HepG2 (cell line): ENCODE data around the gene TFAP2A. TPM values are rescaled to one million over a fixed set of nuclear protein-coding genes. Genes with fewer than 3 reads are reported as not detected.
A peak's percentile ranks its signal among the peaks of the same experiment; 100 is the strongest.

ENCODE experiments used
- ATF3 ChIP-seq: sonication (generic); formaldehyde crosslinking; IDR thresholded peaks from 2 replicates; pipeline ENCODE4 v1.4.0; 2020; ENCODE audit warnings: missing genetic modification reagents
- IKZF4 ChIP-seq: sonication (generic); formaldehyde crosslinking; IDR thresholded peaks from 2 replicates; pipeline ENCODE4 v1.5.1; 2020; ENCODE audit warnings: borderline replicate concordance, mild to moderate bottlenecking, low read depth, missing genetic modification reagents; ENCODE audit errors: not compliant biosample characterization
- PHF8 ChIP-seq: sonication (generic); formaldehyde crosslinking; IDR thresholded peaks from 2 replicates; pipeline ENCODE4 v1.5.0; 2020; ENCODE audit warnings: missing genetic modification reagents
- RBAK ChIP-seq: sonication (generic); formaldehyde crosslinking; IDR thresholded peaks from 2 replicates; pipeline ENCODE4 v1.5.1; 2020; ENCODE audit warnings: mild to moderate bottlenecking, missing genetic modification reagents
- REPIN1 ChIP-seq: sonication (generic); formaldehyde crosslinking; IDR thresholded peaks from 2 replicates; pipeline ENCODE4 v1.8.0; 2022; ENCODE audit warnings: missing genetic modification reagents, low read depth, mild to moderate bottlenecking, borderline replicate concordance
- SAP130 ChIP-seq: IDR thresholded peaks from 2 replicates; pipeline ENCODE4 v1.6.1; 2016; ENCODE audit warnings: low read depth
- SPEN ChIP-seq: sonication (generic); formaldehyde crosslinking; IDR thresholded peaks from 2 replicates; pipeline ENCODE4 v1.5.1; 2020; ENCODE audit warnings: low read depth, mild to moderate bottlenecking, missing genetic modification reagents
- TIGD3 ChIP-seq: sonication (generic); formaldehyde crosslinking; IDR thresholded peaks from 2 replicates; pipeline ENCODE4 v1.5.1; 2020; ENCODE audit warnings: mild to moderate bottlenecking, missing genetic modification reagents, borderline replicate concordance
- TOPORS ChIP-seq: sonication (generic); formaldehyde crosslinking; IDR thresholded peaks from 2 replicates; pipeline ENCODE4 v1.8.0; 2023; ENCODE audit warnings: mild to moderate bottlenecking, missing genetic modification reagents
- ZNF24 ChIP-seq: fragments of 450-650 bp; IDR thresholded peaks from 2 replicates; pipeline ENCODE4 v1.6.1; 2017; ENCODE audit warnings: antibody characterized with exemption, mild to moderate bottlenecking
- ZNF296 ChIP-seq: sonication (generic); formaldehyde crosslinking; conservative IDR thresholded peaks from 2 replicates; pipeline ENCODE4 v1.5.0; 2020; ENCODE audit warnings: mild to moderate bottlenecking, missing genetic modification reagents
- ZNF678 ChIP-seq: sonication (generic); formaldehyde crosslinking; IDR thresholded peaks from 2 replicates; pipeline ENCODE4 v1.4.0; 2020; ENCODE audit warnings: mild to moderate bottlenecking, missing genetic modification reagents
- ZNF709 ChIP-seq: sonication (generic); formaldehyde crosslinking; IDR thresholded peaks from 2 replicates; pipeline ENCODE4 v1.5.0; 2020; ENCODE audit warnings: mild to moderate bottlenecking, missing genetic modification reagents
- polyA plus RNA-seq, 8 experiments: library from polyadenylated mRNA; depleted of rRNA in 3 of 8; stranded (reverse) in 7 of 8; unstranded in 1 of 8; fragments of >200 nt; fragmentation: Illumina TruSeq in 4 of 8; extraction: Trizol in 4 of 8; gene quantifications; 2 replicates each; pipeline versions ENCODE4 v1.2.1 to v1.2.3, GENCODE V29; 2011 to 2016; ENCODE audit warnings: low read depth in 4 of 8, missing spikeins in 1 of 8, mixed read lengths in 1 of 8; ENCODE audit not compliant: insufficient read depth in 1 of 8
- total RNA-seq, 5 experiments: library from RNA; depleted of rRNA; stranded (reverse); fragments of >200 nt; fragmentation: Illumina TruSeq; extraction: Trizol; gene quantifications; 2 replicates each; pipeline ENCODE4 v1.2.3, GENCODE V29; 2016; ENCODE audit warnings: low read depth in 1 of 5
- TF ChIP-seq, protein P1 (sequence below): sonication (generic); formaldehyde crosslinking; IDR thresholded peaks from 2 replicates; pipeline ENCODE4 v1.8.0; 2022; ENCODE audit warnings: missing genetic modification reagents, mild to moderate bottlenecking, inconsistent platforms, borderline replicate concordance
- TF ChIP-seq, protein P2 (sequence below): sonication (generic); formaldehyde crosslinking; IDR thresholded peaks from 2 replicates; pipeline ENCODE4 v1.9.0; 2022; ENCODE audit warnings: low read depth, missing genetic modification reagents
- TF ChIP-seq, protein P3 (sequence below): sonication (generic); formaldehyde crosslinking; IDR thresholded peaks from 2 replicates; pipeline ENCODE4 v1.5.1; 2020; ENCODE audit warnings: mild to moderate bottlenecking, moderate library complexity, missing genetic modification reagents
- TF ChIP-seq, protein P4 (sequence below): sonication (generic); formaldehyde crosslinking; IDR thresholded peaks from 2 replicates; pipeline ENCODE4 v1.4.0; 2020; ENCODE audit warnings: missing genetic modification reagents
- TF ChIP-seq, protein P5 (sequence below): sonication (generic); formaldehyde crosslinking; IDR thresholded peaks from 2 replicates; pipeline ENCODE4 v1.8.0; 2022; ENCODE audit warnings: mild to moderate bottlenecking, missing genetic modification reagents; ENCODE audit not compliant: insufficient replicate concordance

TFAP2A gene
- total and polyA plus RNA-seq, 2 of the 13 experiments (the other 11 are each of a cell fraction or from before 2014, with no cell fraction given): not detected

GRCh38 chr6:10425975-10426780 is 11.3 kb upstream of the TFAP2A start (continued):
- TF ChIP-seq, protein P1, sequence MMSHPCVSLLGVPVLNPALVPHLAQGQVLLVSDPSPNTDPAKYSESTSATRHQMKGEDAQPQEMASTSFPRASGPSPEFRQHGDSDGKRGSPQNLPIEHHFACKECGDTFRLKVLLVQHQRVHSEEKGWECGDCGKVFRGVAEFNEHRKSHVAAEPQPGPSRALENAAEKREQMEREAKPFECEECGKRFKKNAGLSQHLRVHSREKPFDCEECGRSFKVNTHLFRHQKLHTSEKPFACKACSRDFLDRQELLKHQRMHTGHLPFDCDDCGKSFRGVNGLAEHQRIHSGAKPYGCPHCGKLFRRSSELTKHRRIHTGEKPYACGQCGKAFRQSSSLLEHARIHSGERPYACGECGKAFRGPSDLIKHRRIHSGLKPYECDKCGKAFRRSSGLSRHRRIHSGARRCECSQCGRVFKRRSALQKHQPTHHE (CRISPR knock-in tag): no peak
- TF ChIP-seq ZNF296 (CRISPR knock-in tag) (no peak), PHF8 (peak; percentile 74), SPEN (CRISPR knock-in tag) (peak; percentile 49; the same call in 1 of the 2 replicates), SAP130 (0 out of 2 replicates have a peak, but pooled peaks have one; percentile 15), REPIN1 (CRISPR knock-in tag) (no peak), RBAK (no peak), ZNF678 (CRISPR knock-in tag) (peak; percentile 69; the same call in 1 of the 2 replicates), ATF3 (CRISPR knock-in tag) (no peak), TIGD3 (CRISPR knock-in tag) (no peak), ZNF24 (no peak), TOPORS (CRISPR knock-in tag) (no peak), IKZF4 (CRISPR knock-in tag) (peak; percentile 57), ZNF709 (peak; percentile 84; the same call in 1 of the 2 replicates)
- TF ChIP-seq, protein P2, sequence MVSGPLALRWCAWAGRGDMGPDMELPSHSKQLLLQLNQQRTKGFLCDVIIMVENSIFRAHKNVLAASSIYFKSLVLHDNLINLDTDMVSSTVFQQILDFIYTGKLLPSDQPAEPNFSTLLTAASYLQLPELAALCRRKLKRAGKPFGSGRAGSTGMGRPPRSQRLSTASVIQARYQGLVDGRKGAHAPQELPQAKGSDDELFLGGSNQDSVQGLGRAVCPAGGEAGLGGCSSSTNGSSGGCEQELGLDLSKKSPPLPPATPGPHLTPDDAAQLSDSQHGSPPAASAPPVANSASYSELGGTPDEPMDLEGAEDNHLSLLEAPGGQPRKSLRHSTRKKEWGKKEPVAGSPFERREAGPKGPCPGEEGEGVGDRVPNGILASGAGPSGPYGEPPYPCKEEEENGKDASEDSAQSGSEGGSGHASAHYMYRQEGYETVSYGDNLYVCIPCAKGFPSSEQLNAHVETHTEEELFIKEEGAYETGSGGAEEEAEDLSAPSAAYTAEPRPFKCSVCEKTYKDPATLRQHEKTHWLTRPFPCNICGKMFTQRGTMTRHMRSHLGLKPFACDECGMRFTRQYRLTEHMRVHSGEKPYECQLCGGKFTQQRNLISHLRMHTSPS (CRISPR knock-in tag): no peak
- TF ChIP-seq, protein P3, sequence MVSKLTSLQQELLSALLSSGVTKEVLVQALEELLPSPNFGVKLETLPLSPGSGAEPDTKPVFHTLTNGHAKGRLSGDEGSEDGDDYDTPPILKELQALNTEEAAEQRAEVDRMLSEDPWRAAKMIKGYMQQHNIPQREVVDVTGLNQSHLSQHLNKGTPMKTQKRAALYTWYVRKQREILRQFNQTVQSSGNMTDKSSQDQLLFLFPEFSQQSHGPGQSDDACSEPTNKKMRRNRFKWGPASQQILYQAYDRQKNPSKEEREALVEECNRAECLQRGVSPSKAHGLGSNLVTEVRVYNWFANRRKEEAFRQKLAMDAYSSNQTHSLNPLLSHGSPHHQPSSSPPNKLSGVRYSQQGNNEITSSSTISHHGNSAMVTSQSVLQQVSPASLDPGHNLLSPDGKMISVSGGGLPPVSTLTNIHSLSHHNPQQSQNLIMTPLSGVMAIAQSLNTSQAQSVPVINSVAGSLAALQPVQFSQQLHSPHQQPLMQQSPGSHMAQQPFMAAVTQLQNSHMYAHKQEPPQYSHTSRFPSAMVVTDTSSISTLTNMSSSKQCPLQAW (CRISPR knock-in tag): no peak
- TF ChIP-seq, protein P4, sequence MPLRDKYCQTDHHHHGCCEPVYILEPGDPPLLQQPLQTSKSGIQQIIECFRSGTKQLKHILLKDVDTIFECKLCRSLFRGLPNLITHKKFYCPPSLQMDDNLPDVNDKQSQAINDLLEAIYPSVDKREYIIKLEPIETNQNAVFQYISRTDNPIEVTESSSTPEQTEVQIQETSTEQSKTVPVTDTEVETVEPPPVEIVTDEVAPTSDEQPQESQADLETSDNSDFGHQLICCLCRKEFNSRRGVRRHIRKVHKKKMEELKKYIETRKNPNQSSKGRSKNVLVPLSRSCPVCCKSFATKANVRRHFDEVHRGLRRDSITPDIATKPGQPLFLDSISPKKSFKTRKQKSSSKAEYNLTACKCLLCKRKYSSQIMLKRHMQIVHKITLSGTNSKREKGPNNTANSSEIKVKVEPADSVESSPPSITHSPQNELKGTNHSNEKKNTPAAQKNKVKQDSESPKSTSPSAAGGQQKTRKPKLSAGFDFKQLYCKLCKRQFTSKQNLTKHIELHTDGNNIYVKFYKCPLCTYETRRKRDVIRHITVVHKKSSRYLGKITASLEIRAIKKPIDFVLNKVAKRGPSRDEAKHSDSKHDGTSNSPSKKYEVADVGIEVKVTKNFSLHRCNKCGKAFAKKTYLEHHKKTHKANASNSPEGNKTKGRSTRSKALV (CRISPR knock-in tag): peak; percentile 92
- TF ChIP-seq, protein P5, sequence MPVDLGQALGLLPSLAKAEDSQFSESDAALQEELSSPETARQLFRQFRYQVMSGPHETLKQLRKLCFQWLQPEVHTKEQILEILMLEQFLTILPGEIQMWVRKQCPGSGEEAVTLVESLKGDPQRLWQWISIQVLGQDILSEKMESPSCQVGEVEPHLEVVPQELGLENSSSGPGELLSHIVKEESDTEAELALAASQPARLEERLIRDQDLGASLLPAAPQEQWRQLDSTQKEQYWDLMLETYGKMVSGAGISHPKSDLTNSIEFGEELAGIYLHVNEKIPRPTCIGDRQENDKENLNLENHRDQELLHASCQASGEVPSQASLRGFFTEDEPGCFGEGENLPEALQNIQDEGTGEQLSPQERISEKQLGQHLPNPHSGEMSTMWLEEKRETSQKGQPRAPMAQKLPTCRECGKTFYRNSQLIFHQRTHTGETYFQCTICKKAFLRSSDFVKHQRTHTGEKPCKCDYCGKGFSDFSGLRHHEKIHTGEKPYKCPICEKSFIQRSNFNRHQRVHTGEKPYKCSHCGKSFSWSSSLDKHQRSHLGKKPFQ (CRISPR knock-in tag): peak; percentile 37
